Skin of body (tissue), 2 donors: ENCODE data around the gene SHB. TPM values are rescaled to one million over a fixed set of nuclear protein-coding genes. Genes with fewer than 3 reads are reported as not detected.
A peak's percentile ranks its signal among the peaks of the same experiment; 100 is the strongest.
"Not testable (repeated sequence)": the region's sequence is repeated elsewhere in the genome, so short reads cannot be mapped to it uniquely, and the experiment has no call there.

Experiments used
- DNase-seq: peaks from one replicate; lab custom pipeline; 2025; lab: John Stamatoyannopoulos, UW
- total RNA-seq: library from RNA; depleted of rRNA; stranded (reverse); fragments of >200 nt; gene quantifications from one replicate; pipeline ENCODE4 v1.2.3, GENCODE V29; 2014

The SHB gene
- total RNA-seq, 1 donor from 2014 or later, result 10.9 TPM

GRCh38 chr9:38064842-38065368 is 4.1 kb downstream of the SHB start:
- no peak for DNase-seq

GRCh38 chr9:38063363-38063707 is 5.7 kb downstream of the SHB start:
- DNase-seq, result no peak

- DNase-seq, result no peak
These were observed 6.3 kb downstream of the SHB start for GRCh38 chr9:38062498-38063362.

- DNase-seq, result no peak
These were observed 6.9 kb downstream of the SHB start for GRCh38 chr9:38062106-38062497.

- DNase-seq, result peak; percentile 76
These were observed 7.6 kb downstream of the SHB start for GRCh38 chr9:38061326-38061977.

GRCh38 chr9:38060681-38061080 is 8.3 kb downstream of the SHB start:
- DNase-seq, result no peak

GRCh38 chr9:38059233-38059936 is 9.6 kb downstream of the SHB start:
- peak; percentile 29 for DNase-seq

- no peak for DNase-seq
These were observed 10.4 kb downstream of the SHB start for GRCh38 chr9:38058452-38059232.

GRCh38 chr9:38057416-38058195 is 11.4 kb downstream of the SHB start:
- DNase-seq, result no peak

- no peak for DNase-seq
These were observed 14.4 kb downstream of the SHB start for GRCh38 chr9:38054653-38055052.

GRCh38 chr9:38053697-38054461 is 15.1 kb downstream of the SHB start:
- DNase-seq, result no peak

GRCh38 chr9:38051780-38052546 is 17.1 kb downstream of the SHB start:
- no peak for DNase-seq

GRCh38 chr9:38048316-38048969 is 20.6 kb downstream of the SHB start:
- no peak for DNase-seq

GRCh38 chr9:38047301-38048251 is 21.5 kb downstream of the SHB start:
- DNase-seq, result peak; percentile 35

- no peak for DNase-seq
These were observed 22.2 kb downstream of the SHB start for GRCh38 chr9:38046661-38047300.

- DNase-seq, result not testable (repeated sequence)
These were observed 23.1 kb downstream of the SHB start for GRCh38 chr9:38045939-38046338.

- DNase-seq, result no peak
These were observed 24.3 kb downstream of the SHB start for GRCh38 chr9:38044706-38045105.
